DMS53 (cell line): ENCODE data around the gene ASTN2.

Experiments used
- DNase-seq: peaks from one replicate; lab custom pipeline; 2025; lab: John Stamatoyannopoulos, UW

Gene ASTN2

DNA sequence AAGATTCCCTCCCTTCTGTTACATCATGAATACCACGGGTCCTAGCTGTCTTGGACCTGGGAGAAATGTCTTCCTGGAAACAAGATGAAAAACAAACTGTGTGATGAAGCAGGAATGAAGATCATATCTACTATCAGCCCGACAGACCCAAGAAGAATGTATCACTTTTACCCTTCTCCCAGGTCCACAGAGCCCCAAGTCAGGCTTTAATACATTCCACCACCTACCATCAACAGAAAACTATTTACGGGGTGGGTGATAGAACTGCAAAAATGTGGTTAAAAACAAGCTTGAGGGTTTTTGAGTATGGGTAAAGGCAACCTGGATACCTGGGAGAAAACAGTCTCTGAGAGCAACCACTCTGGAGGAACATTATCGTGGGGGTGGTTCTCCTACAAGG is 400.8 kb downstream of the ASTN2 start:
- no peak for DNase-seq

DNA sequence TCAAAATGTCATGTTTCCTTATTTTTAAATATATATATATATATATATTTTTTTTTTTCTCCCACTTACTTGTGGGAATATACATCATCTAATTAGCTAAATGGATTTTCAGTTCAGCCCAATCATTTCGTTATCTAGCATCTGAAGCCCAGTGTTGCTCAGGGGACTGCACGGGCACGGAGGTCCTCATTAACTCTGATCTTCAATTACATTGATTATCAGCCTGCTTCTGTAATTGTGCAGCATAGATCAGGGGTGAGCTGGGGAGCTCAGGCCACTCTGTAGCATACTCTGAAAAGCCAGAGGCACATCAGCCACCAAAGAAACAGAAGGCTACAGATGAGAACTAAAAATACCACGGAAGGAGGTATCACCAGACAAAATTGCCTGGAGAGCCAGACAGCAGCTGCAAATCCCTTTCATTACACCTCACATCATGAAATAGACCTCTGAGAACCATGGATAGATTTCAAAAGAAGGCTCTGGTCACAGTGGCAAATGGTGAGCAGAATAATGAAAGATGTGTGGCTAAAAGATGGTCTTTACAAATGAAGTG is 401.3 kb downstream of the ASTN2 start:
- DNase-seq = no peak

DNA sequence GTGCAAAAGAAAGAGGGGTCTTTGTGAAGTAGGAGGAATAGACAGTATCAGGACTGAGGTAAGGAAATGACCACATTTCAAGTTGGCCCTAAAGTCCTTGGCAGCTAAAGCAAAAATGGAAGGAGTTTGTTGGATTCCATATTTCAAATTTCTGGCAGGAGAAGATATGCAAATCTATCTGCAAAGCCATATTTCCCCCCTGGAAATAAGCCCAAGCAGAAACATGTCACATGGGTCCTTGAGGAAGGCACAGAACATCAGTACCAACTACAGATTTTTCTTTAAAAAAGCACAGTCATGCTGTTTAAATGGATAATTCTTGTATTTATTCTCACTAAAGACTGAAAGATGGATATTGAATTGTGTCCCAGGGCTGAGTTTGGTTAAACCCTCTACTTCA is 404.8 kb downstream of the ASTN2 start:
- no peak for DNase-seq

DNA sequence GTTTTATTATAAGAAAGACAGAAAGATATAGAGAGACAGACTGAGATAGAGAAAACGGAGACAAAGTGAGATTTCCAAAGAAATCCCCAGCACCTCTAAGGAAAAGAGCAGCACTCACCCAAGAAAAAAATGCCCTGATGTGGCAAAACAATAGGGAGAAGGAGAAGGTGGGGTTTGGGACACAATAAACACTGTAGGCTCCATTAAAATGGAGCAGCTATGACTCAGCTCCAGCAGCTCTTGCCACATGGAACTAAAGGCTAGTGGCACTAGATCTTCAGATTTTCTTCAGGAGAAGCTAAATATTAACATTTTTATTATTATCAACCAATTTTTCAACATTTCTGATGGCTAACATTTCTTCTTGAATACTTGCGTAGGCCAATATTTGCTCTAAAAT is 406.0 kb downstream of the ASTN2 start:
- DNase-seq = no peak

DNA sequence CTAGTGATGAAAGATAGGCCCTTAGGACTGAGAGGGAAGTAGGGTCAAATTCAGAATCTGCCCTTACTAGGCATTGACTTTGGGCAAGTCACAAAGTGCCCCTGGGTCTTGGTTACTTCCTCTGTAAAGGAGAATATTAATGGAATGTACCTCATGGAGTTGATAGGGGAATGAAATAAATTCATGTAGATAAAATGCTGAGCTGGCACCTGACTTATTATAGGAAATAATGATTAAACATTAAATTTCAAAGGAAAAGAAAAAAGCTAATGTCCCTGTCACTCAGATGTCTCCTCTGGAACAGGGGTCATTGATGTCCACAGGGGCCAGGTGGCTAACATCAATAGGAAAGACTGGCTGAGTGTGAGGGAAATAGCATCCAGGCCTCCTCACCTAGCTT is 406.4 kb downstream of the ASTN2 start:
- DNase-seq = no peak

DNA sequence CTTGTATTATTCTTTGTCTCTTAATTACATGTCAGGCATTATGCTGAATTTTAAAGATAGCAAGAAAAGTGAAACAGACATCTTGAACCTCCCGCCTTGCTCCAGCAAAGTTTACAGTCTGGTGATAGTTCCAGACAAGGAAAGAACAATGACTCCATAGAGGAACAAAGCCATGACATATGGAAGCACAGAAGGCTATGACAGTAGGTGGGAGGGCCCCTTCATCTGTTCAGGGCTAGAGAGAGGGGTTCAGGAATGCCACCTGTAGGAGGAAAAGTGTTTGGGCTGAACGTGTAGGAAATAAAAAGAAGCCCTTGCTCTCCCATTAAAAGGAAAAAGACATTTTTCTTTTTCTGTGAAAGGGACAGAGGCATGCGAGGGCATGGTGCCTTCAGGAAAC is 412.2 kb downstream of the ASTN2 start:
- DNase-seq = no peak

DNA sequence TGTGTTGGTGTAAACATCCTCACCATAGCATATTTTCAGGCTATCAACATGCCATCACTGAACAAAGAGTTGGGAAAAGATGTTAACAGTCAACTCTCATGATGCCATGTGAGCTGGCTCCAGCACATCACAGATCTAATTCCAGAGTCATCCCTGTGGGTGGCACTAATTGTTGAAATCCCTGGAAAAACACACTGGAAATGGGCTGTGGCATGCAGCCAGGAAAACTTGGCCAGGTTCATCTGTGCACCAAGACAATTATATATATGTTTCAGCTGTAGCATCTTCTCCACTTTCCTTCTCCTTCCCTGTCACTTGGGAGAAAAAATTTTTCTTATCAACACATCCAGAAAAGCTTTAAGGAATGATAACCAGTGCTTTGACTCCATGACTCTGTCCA is 414.0 kb downstream of the ASTN2 start:
- DNase-seq = no peak

DNA sequence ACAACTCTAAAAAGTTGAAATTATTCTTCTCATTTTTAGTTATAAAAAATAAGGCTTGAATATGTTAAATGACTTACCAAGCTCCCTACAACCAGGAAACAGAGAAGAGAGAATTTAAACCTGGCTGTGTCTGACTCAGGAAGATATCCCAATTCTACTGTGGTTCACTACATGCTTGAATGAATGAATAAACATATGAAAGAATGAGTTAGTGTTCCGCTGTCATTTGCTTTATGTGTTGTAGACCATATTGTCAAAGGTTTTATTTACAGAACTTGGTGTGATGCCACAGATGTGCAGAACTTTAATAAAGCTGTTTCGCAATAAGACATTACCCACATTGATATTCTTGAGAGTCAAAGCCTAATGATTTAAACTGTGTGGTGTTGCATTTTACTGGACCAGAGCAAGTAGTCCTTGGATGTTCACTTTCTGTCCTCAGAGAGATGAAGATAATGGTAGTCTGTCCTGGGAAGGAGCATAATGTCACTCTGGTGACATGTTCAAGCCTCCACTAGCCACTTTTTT is 414.6 kb downstream of the ASTN2 start:
- DNase-seq = peak; percentile 29

DNA sequence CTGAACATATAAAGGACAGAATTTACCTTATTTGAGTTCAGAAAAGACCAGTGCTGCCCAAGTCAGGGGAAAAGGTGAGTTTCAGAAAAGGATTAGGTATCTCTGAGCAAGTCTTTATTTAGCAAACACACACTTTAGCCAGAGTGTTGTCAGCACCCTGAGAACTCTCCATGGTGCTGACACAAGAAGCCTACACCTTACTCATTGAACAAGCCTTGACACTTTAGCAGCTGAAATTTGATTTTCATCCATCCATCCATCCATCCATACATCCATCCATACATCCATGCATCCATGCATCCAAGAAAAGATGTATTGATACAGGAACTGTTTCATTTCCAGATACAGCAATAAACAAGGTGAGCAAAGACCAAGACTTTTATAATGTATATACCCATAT is 416.6 kb downstream of the ASTN2 start:
- DNase-seq = peak; percentile 4

DNA sequence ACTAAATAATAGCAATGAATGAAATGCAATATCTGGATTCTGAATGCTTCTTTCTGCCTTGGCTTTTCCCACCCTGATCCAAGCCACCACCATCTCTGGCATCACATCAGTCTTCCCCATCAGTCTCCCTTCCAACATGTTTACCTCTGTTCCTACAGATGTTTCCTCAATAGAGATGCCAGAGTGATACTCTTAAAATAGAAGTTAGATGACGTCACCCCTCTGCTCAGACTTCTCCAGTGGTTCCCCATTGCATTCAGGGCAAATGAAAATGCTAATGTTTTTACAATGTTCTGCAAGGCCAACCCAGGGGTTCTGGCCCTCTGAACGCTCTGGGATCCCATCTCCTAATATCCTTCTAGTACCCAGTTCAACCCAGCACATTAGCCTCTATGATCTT is 422.0 kb downstream of the ASTN2 start:
- peak; percentile 3 for DNase-seq

DNA sequence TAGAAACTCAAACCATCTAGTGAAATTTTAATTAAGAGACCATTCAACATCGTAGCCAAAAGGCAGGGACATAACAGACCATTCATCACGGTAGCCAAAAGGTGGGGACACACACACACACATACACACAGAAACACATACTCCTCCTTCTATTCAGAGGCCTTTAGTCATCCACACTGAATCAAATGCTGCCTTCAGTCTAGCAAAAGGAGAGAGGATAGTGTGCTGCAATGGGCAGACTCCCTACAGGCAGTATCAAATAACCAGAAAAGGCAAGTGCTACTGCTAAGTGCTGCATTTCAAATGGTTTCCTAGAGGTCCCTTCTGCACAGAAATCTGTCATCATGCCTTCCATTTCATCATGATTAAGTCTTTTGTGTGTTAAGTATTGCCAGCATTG is 423.8 kb downstream of the ASTN2 start:
- DNase-seq = no peak

DNA sequence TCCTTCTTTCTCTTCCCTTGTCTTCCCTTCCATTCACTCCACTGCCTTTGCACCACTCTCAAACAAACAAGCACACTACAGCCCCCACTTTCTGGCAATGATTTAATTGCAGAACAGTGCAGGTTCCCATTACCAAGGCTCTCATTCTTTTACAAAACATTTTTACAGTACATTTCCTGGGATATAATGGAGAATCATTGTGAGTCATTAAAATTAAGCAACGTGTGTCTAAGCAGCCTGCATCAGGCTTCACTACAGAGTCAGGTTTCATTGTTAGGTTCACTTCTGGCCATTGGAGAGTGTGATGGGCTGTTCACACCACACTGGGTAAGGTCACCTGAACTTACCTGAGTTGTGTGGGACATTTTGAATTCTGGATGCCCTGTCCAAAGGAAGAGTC is 424.3 kb downstream of the ASTN2 start:
- DNase-seq = no peak

DNA sequence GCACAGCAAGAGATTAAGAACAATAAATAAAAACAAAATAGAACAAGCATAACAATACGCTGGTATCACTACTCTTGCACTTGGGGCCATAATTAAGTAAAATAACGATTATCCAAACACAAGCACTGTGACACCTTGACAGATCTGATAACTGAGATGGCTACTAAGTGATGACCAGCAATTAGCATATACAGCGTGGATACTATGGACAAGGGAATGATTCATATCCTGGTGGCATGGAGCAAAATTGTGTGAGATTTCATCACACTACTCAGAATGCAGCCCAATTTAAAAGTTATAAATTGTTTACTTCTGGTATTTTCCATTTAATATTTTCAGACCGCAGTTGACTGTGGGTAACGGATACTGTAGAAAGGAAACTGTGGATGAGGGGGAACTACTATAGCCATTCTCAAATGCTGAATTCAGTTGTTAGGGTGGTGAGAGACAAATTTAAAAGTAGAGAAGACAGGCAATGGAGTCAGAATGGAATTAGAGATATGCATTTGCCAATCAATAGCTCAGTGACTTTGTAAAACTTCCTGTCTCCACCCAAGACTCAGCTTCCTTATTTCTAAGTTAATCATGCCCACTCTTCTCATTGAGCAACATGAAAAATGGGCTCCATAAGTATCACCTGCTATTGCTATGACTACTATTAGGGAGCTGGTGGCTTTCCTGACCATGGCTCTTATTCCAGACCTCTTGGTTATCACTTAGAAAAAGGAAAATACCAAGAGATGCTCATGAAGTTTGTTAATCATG is 427.0 kb downstream of the ASTN2 start:
- no peak for DNase-seq

DNA sequence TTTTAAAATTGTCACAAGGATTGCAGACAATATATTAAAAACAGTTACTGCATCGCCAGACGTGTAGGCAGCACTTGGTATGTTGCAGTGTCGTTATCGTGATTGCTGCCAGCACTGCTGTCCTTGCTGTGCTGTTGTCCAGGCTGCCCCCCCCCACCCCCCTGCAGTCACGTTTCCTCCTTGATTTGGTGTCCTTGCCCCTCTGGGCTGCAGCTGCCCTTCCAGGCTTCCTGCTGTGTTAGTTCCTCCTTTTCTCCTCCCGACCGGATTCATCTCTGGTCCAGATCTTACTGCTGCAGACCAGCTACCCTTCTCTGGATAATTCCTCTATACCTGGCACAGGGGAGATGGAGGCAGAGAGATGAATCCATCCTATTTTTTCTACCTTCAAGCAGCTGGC is 428.8 kb downstream of the ASTN2 start:
- no peak for DNase-seq

DNA sequence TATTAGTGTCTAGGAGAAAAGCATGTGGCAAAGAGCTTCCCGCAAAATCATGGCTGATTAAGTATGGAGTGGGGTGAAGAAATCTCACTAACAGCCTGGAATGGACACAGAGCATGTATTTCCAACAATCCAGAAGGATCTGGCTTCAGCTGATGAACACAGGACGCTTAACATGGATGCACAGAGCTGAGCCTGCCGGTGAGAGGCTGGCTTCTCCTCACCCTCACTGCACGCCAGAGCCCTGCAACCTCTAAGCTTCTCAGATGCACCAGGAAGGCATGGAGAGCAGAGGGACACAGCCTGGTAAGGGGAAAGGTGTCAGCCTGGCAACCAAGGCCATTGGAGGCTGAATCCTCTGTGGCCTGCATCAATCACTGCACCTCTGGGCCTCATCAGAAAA is 429.3 kb downstream of the ASTN2 start:
- DNase-seq = no peak

DNA sequence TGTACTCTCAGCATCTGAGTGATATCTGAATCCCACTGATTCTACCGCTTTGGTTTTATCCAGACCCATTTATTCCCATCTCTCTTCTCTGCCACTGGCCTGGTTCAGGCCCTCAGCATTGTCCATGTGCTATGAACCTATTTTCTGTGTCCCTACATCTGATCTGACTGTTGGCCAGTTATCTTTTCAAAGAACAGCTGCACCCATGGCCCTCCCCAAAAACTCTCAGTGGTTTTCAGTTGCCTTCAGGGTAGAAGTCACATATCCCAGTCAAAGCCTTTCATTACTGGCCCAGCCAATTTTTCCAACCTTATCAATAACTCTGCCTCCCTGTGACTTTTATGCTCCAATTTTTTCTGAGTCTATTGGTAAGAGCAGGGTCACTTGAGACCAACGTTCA is 430.7 kb downstream of the ASTN2 start:
- no peak for DNase-seq

DNA sequence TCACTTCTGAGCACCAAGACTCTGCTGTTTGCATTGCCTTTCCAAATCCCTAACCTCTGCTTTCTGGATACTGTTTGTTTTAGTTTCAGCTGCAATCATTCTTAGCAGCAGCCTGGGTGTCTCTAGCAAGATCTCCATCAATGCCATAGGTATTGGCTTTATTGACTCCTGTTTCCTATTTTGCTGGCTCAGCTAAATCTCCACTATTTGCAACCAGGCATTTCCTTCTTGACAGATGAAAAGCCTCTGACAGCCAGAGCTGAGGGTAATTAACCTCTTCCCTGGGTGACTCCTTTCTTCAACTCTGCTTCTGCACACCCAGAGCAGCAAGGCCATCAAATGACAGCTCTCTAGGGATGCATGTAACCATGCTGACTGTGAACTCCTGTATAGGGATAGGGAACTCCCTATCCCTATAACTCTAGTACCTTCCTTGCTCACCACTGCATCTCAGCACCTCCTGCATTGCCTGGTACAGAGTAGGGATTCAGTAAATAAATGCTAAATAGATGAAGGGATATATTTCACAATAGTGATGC is 434.2 kb downstream of the ASTN2 start:
- DNase-seq = no peak

DNA sequence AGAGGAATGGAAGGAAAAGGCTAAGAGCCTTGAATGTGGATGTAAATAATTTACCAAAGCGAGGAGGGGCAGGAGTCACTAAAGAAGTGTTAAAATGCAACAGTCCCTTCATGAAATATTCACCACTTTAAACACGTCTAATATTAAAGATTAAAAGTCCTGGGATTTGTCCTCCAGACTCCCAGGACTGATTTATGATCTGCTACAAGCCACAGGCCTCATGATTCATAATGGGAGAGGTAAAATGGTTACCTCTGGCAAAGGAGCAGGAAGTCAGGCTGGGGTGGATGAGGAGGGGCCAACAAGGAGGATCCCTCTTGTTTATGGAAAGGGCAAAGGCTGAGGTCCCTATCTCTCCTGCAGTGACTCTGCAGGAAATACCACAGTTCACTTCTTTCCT is 435.4 kb downstream of the ASTN2 start:
- no peak for DNase-seq

DNA sequence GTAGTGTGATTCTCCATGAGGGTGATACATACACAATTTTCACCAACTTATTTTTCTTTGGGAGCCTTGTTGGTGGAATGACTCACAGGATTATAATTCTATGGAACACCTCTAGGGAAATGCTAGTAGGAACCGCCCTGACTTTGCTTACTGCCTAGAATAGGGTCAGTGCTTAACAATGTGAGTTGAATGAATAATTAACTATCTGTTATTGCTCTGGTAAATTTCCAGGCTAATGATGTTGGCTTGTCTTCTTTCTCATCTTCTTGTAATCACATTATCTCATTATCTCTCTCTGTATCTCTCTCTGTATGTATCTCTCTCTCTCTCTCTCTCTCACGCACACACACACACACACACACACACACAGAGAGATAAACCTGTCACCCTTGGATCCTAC is 436.7 kb downstream of the ASTN2 start:
- no peak for DNase-seq

DNA sequence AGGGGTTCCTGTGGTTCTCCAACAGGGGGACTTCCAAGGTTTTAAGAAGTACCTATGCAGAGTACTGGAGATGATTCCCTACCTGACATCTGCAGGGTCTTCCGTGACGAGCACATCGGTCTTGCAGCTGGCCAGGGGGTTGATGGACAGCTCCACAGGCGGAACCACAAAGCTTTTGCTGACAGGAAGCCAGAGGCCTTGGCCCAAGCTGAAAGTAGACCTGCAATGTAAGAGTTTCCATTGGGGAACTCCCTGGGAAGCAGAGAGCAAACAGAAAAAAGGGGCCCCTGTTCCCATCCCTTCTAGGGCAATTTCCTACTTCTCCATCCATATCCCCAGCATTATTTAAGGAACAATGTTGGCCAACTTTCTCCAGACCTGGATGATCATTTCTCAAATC is 439.7 kb downstream of the ASTN2 start:
- no peak for DNase-seq

DNA sequence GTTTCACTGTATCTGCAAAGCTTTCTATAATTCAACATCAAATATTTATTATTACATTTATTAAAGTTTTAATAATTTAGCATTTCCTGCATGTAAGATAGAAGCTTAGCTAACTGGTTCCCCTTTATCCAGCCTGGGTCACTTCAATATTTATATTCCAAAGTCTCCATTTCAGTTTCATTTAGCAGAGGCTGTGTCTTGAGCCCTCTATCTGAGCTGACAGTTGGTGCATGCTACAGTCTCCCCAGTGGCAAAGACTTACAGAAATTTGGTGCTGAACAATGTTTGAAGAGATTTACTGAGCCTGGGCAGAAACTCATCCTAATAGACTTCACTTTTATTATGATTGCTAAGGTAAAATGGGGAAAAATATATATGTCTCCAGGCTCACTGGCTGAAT is 448.7 kb downstream of the ASTN2 start:
- DNase-seq = no peak

DNA sequence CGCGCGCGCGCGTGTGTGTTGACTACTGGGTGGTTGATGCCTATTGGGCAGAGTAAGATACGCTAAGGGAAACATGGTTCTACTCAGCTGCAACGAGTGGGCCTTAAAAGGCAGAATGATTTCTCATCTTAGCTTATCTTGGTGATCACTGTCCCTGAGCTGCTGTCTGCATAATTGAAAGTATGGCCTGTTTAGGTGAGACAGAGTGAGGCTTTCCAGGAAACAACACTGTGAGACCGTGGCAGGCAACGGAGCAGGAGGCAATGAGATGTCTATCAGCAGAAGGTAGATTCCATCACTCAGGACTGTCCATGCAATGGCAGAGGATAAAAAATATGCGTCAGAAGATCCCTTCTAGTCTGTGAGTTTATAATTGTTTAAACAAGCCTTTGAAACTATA is 450.6 kb downstream of the ASTN2 start:
- no peak for DNase-seq

DNA sequence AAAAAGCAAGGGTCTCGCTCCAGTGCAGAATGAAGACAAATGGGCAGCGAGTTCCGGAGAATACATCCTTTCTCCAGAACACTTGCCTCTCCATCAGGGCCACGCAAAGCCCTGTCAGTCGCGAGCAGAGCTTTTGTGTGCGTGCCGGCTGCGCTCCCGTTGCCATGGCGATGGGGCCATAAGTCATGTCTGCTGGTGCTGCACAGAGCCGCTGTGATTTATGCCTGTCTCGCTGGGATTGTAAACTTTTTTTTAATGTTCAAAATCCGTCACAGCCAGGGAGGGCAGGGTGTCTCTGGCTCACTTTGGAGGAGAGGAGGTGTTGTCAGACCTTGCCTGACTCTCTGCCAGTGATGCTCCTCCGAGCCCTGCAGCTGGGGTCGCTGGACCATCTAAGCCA is 455.0 kb downstream of the ASTN2 start:
- DNase-seq = peak; percentile 56

DNA sequence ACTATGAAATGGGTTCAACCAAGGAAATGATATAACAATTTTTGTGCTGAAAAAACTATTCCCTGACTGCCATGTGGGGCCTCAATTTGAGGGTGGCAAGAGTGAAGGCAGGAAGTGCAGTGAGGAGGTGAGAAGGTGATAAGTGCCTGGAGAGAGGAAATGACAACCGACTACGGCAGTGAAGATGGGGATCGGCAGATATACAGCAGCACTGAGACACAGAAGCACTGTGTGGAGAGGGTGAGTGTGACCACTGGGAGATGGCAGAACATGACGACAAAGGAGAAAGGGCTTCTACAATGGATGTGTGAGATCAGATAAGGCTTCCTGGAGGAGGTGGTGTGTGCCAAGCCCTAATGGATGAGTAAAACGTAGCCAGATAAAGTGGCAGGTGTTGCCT is 456.0 kb downstream of the ASTN2 start:
- no peak for DNase-seq
